K562 (cell line): ENCODE data around the gene ATP6V1A. TPM values are rescaled to one million over a fixed set of nuclear protein-coding genes. Genes with fewer than 3 reads are reported as not detected.

Source experiments
- C11orf30 ChIP-seq: fragments of 450-650 bp; IDR thresholded peaks from 2 replicates; pipeline ENCODE4 v1.6.1; 2016; ENCODE audit warnings: low read depth, mild to moderate bottlenecking
- HDGF ChIP-seq: fragments of 450-650 bp; IDR thresholded peaks from 2 replicates; pipeline ENCODE4 v1.6.1; 2016
- HNRNPUL1 ChIP-seq: fragments of 200-400 bp; formaldehyde crosslinking; IDR thresholded peaks from 2 replicates; pipeline ENCODE4 v1.6.1; 2017; ENCODE audit warnings: low read length
- MCM7 ChIP-seq, 2 experiments: fragments of 450-650 bp; IDR thresholded peaks; 2 replicates each; pipeline ENCODE4 v1.6.1; 2016 to 2018
- NCOA2 ChIP-seq, 2 experiments: fragments of 450-650 bp; IDR thresholded peaks; 2 replicates each; pipeline ENCODE4 v1.6.1; 2018; ENCODE audit warnings: mild to moderate bottlenecking in 2 of 2, moderate library complexity in 1 of 2; ENCODE audit not compliant: partially characterized antibody in 2 of 2
- PCBP1 ChIP-seq: fragments of 200-400 bp; formaldehyde crosslinking; IDR thresholded peaks from 2 replicates; pipeline ENCODE4 v1.6.1; 2018; ENCODE audit warnings: mild to moderate bottlenecking, low read depth, low read length; ENCODE audit not compliant: poor library complexity, severe bottlenecking
- SIN3A ChIP-seq, 2 experiments: fragments of 150-350 bp in 1 of 2; IDR thresholded peaks; 2 replicates each; pipeline ENCODE4 v1.6.1; 2011 to 2016; ENCODE audit warnings: borderline replicate concordance in 2 of 2, low read depth in 2 of 2, low read length in 2 of 2, mild to moderate bottlenecking in 2 of 2, moderate library complexity in 2 of 2; ENCODE audit not compliant: control insufficient read depth in 1 of 2
- SMC3 ChIP-seq: conservative IDR thresholded peaks from 2 replicates; pipeline ENCODE4 v1.6.1; 2011; ENCODE audit warnings: low read depth, low read length, improper control_type of control experiment; ENCODE audit not compliant: insufficient read depth
- ZKSCAN3 ChIP-seq: fragments of 250-450 bp; sonication (Bioruptor Pico); IDR thresholded peaks from 2 replicates; pipeline ENCODE4 v1.4.0; 2020
- ZNF699 ChIP-seq: fragments of 250-450 bp; sonication (Bioruptor Pico); IDR thresholded peaks from 2 replicates; pipeline ENCODE4 v1.8.0; 2021; ENCODE audit warnings: mild to moderate bottlenecking, moderate library complexity; ENCODE audit not compliant: insufficient replicate concordance
- polyA plus RNA-seq, 8 experiments: library from polyadenylated mRNA; depleted of rRNA in 4 of 8; stranded (reverse) in 5 of 8; unstranded in 3 of 8; fragments of >200 nt; fragmentation: Nextera tagmentation in 2 of 8; fragmentation: Illumina TruSeq in 1 of 8; extraction: Ambion mirVana in 2 of 8; extraction: Trizol in 1 of 8; gene quantifications; 2 replicates each; pipeline versions ENCODE4 v1.2.1 to v1.2.3, GENCODE V29; 2011 to 2014; ENCODE audit warnings: inconsistent platforms in 1 of 8, missing spikeins in 1 of 8
- total RNA-seq, 7 experiments: library from RNA; depleted of rRNA in 6 of 7; stranded (reverse); fragments of >200 nt in 6 of 7; fragmentation: Illumina TruSeq in 2 of 7; extraction: Trizol in 2 of 7; gene quantifications; 2 replicates each; pipeline versions ENCODE4 v1.2.1 to v1.2.3, GENCODE V29; 2011 to 2021; ENCODE audit warnings: low replicate concordance in 1 of 7
- TF ChIP-seq, protein P1 (sequence below), 2 experiments: fragments of 450-650 bp in 1 of 2; sonication (generic) in 1 of 2; formaldehyde crosslinking; conservative IDR thresholded peaks; 2 replicates each; pipeline versions ENCODE4 v1.4.0 to v1.8.1; 2020 to 2022; ENCODE audit warnings: mild to moderate bottlenecking in 1 of 2, missing genetic modification reagents in 1 of 2
- TF ChIP-seq, protein P2 (sequence below): fragments of 150-350 bp; conservative IDR thresholded peaks from 2 replicates; pipeline ENCODE4 v1.6.1; 2014; ENCODE audit warnings: low read length
- TF ChIP-seq, protein P3 (sequence below): fragments of 250-450 bp; sonication (Bioruptor Pico); IDR thresholded peaks from 2 replicates; pipeline ENCODE4 v1.5.0; 2020; ENCODE audit warnings: mild to moderate bottlenecking
- TF ChIP-seq, protein P4 (sequence below): fragments of 250-450 bp; sonication (Bioruptor Pico); IDR thresholded peaks from 2 replicates; pipeline ENCODE4 v1.4.0; 2020; ENCODE audit warnings: borderline replicate concordance

Gene ATP6V1A
- total and polyA plus RNA-seq, 9 of the 15 experiments (the other 6 are each of a cell fraction or from before 2014, with no cell fraction given) = 23.6 to 57.1 (median 39.9) TPM

DNA sequence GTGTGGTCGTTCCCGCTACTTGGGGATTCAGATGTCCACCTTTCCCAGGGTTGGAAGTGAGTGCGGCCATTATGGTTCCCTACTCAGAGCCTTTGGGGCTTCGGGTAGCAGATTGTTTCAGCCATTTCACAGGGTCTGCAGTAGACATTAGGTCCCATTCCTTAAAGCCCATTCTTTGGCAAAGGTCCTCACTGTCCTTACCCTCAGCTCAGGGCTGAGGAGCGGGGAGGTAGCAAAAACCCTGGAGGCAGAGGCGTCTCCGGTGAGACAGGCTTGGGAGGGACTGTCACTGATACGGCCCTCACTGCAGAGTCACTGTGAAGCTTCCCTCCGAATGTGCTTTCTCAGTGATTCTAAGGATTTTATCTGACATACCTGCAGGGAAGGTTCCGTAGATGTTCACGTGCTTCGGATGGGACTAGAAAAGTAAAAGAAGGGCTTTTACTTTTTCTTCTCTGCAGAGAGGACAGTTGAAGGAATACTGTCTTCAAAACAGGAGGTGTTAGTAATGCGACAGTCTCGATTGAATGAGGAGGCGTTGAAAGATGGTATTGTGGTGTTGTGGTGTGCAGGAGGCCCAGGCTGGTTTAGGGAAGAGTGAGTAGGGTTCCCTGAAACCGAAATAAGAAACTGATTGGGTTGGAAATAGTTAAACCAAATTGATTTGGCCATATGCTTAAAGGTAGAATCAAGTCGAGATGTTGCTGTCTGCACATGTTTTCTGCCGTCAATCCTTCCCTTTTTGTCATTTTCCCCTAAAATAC, 630 bp downstream of the ATP6V1A start (continued):
- no peak for TF ChIP-seq MCM7 (IDR thresholded peaks at IDR 0.05)
- no peak for TF ChIP-seq NCOA2 (IDR thresholded peaks at IDR 0.05; ENCODE audit: partially characterized antibody in 2 of 2)
- TF ChIP-seq ZNF699 (CRISPR knock-in tag) = no peak
- no peak for TF ChIP-seq HDGF
- TF ChIP-seq HNRNPUL1 = no peak
- TF ChIP-seq ZKSCAN3 (CRISPR knock-in tag) = no peak
- TF ChIP-seq PCBP1 = no peak
- TF ChIP-seq SMC3 = no peak
- TF ChIP-seq, protein P1, sequence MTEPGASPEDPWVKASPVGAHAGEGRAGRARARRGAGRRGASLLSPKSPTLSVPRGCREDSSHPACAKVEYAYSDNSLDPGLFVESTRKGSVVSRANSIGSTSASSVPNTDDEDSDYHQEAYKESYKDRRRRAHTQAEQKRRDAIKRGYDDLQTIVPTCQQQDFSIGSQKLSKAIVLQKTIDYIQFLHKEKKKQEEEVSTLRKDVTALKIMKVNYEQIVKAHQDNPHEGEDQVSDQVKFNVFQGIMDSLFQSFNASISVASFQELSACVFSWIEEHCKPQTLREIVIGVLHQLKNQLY (CRISPR knock-in tag; conservative IDR thresholded peaks at IDR 0.05) = no peak
- TF ChIP-seq, protein P2, sequence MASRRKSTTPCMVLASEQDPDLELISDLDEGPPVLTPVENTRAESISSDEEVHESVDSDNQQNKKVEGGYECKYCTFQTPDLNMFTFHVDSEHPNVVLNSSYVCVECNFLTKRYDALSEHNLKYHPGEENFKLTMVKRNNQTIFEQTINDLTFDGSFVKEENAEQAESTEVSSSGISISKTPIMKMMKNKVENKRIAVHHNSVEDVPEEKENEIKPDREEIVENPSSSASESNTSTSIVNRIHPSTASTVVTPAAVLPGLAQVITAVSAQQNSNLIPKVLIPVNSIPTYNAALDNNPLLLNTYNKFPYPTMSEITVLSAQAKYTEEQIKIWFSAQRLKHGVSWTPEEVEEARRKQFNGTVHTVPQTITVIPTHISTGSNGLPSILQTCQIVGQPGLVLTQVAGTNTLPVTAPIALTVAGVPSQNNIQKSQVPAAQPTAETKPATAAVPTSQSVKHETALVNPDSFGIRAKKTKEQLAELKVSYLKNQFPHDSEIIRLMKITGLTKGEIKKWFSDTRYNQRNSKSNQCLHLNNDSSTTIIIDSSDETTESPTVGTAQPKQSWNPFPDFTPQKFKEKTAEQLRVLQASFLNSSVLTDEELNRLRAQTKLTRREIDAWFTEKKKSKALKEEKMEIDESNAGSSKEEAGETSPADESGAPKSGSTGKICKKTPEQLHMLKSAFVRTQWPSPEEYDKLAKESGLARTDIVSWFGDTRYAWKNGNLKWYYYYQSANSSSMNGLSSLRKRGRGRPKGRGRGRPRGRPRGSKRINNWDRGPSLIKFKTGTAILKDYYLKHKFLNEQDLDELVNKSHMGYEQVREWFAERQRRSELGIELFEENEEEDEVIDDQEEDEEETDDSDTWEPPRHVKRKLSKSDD = no peak
- peak in 1 of 2 experiments; percentile 28; a peak in 1 of 4 replicates for TF ChIP-seq SIN3A (IDR thresholded peaks at IDR 0.05; ENCODE audit: borderline replicate concordance in 2 of 2, control insufficient read depth in 1 of 2, low read depth in 2 of 2, low read length in 2 of 2)
- TF ChIP-seq, protein P3, sequence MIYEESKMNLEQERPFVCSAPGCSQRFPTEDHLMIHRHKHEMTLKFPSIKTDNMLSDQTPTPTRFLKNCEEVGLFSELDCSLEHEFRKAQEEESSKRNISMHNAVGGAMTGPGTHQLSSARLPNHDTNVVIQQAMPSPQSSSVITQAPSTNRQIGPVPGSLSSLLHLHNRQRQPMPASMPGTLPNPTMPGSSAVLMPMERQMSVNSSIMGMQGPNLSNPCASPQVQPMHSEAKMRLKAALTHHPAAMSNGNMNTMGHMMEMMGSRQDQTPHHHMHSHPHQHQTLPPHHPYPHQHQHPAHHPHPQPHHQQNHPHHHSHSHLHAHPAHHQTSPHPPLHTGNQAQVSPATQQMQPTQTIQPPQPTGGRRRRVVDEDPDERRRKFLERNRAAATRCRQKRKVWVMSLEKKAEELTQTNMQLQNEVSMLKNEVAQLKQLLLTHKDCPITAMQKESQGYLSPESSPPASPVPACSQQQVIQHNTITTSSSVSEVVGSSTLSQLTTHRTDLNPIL (CRISPR knock-in tag) = no peak
- TF ChIP-seq, protein P4, sequence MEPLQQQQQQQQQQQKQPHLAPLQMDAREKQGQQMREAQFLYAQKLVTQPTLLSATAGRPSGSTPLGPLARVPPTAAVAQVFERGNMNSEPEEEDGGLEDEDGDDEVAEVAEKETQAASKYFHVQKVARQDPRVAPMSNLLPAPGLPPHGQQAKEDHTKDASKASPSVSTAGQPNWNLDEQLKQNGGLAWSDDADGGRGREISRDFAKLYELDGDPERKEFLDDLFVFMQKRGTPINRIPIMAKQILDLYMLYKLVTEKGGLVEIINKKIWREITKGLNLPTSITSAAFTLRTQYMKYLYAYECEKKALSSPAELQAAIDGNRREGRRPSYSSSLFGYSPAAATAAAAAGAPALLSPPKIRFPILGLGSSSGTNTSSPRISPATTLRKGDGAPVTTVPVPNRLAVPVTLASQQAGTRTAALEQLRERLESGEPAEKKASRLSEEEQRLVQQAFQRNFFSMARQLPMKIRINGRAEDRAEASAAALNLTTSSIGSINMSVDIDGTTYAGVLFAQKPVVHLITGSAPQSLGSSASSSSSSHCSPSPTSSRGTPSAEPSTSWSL (CRISPR knock-in tag) = no peak
- peak; percentile 41; the same call in 1 of the 2 replicates for TF ChIP-seq C11orf30
